IPS-NIHi7 (cell line): Measurements from ENCODE around the gene LILRB1.
"Not testable (repeated sequence)": the region's sequence is repeated elsewhere in the genome, so short reads cannot be mapped to it uniquely, and the experiment has no call there.

Experiments used
- DNase-seq: peaks from one replicate; pipeline ENCODE4 v3.0.0; 2012; ENCODE audit warnings: mixed read lengths; ENCODE audit errors: extremely low spot score

Gene LILRB1

DNA sequence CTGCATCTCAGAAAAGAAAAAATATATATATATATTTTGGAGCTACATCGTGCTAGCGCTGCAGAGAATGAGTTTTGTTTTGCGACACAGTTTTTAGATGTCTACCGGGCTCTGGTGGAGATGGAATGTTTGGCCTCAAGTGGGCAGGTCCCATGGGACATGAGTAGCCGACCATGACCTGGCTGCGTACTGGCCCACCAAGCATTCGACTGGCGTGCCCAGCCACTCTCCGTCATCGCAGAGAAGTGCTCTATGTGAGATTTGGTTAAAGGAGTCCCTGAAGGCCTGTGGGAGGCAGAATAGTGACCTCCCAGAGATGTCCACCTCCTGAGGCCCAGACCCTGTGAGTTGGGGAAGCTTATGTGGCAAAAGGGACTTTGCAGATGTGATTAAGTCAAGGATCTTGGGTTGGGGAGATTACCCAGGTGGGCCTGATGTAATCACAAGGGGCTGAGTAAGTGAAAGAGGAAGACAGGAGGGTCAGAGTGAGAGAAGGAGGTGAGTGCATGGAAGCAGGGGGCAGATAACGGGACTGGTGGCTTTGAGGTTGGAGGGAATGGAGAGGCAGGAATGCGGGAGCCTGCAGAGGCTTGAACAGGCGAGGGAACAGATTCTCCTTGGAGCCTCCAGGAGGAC is 31.7 kb downstream of the LILRB1 start:
- DNase-seq = no peak

GRCh38 chr19:54662730-54663129 is 32.4 kb downstream of the LILRB1 start, which contains the start of gene LILRB4:
Gene LILRB4, plus strand, starts transcription at chr19:54662985. Its CDS starts 49 bp downstream, at chr19:54663034.
- DNase-seq = no peak

DNA sequence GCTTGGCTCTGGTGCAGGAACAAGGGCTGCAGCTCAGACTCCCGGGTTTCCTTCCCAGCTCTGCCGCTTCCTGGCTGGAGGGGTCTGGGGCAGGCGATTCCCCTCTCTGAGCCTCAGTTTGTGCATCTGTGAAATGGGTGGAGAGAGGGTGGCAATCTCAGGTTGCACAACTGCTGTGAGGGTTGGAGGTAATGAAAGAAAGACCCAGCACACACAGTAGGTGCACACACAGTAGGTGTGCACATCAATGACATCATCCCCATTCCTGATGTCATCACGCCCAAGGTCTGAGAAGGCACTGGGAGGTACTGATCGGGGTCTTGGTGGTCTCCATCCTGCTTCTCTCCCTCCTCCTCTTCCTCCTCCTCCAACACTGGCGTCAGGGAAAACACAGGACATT is 35.2 kb downstream of the LILRB1 start:
- DNase-seq = no peak

DNA sequence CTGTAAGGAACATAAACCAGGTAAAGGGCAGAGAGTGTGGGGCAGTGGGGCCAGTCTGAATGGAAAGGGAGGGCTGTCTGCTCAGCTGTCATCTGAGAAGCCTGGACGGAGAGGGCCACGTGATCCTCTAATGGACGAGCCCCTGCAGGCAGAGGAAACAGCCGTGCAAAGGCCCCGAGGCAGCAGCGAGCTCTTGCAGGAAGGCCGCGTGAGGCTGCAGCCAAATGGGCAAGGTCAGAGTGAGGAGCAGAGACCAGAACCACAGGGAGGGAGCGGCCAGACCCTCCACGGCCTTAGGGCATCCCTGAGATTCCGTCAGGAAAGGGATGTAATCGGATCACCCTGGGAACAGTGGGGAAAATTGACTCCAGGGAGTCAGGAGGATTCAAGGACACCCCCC is 36.9 kb downstream of the LILRB1 start:
- no peak for DNase-seq

DNA sequence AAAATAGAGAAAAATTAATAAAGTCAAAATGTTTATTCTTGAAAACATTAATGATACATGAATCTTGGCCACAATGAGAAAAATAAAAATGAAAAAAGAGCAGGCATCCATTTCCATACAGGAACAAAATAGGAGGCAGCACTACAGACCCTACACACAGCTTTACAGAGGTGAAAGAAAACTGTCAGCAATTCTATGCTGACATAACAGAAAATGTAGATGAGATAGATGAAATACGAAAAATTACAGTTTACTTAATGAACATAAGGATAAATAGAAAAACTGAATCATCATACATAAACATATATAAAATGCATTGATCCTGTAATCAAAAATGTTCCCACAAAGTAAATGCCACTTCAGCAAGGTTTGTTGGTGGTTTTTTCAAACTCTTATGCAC is 38.1 kb downstream of the LILRB1 start:
- no peak for DNase-seq

- DNase-seq = no peak
Observed at GRCh38 chr19:54670576-54671357, 40.5 kb downstream of the LILRB1 start.

- no peak for DNase-seq
Observed at GRCh38 chr19:54673222-54673621, 42.9 kb downstream of the LILRB1 start.

- peak; percentile 29 for DNase-seq
Observed at GRCh38 chr19:54674021-54674617, 43.8 kb downstream of the LILRB1 start.

DNA sequence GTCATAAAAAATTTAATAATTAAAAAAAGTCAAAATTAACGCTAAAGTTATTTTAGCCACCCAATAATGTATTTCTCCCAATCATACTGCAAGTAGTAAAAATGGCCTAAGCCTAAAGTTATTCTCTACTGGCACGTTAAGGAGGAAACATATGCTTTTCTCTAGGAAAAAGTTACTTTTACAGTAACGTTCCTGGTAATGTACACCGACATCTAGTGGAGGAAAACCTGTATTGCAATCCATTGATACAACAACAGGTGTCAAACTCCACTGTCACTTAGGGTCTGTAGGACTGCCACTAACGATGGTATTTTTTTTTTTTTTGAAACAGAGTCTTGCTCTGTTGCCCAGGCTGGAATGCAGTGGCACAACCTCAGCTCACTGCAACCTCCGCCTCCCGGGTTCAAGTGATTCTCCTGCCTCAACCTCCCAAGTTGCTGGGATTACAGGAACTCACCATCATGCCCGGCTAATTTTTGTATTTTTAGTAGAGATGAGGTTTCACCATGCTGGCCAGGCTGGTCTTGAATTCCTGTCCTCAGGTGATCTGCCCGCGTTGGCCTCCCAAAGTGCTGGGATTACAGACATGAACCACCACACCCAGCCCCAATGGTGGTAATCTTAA is 46.0 kb downstream of the LILRB1 start:
- peak; percentile 71 for DNase-seq

DNA sequence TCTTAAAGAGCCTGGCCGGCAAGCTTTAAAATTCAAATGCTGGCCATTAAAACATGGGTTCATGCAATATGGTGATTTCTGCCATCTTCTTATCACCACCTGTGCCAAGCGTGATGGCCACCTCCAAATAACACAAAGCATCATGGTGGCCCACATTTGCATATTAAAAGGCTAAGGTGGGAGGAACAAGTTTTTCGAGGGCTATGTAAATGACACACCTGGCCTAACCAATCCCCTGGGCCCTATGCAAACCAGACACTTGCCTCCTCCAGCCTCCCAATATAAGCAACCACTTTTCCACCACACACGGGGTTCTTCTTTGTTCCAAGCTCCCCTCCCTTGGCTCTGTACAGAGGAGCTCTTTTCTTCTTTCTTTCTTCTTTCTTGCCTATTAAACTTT is 46.9 kb downstream of the LILRB1 start:
- DNase-seq = no peak

- DNase-seq = not testable (repeated sequence)
Observed at GRCh38 chr19:54681596-54681995, 51.3 kb downstream of the LILRB1 start.

GRCh38 chr19:54682306-54682856 is 52.1 kb downstream of the LILRB1 start:
- DNase-seq = no peak

DNA sequence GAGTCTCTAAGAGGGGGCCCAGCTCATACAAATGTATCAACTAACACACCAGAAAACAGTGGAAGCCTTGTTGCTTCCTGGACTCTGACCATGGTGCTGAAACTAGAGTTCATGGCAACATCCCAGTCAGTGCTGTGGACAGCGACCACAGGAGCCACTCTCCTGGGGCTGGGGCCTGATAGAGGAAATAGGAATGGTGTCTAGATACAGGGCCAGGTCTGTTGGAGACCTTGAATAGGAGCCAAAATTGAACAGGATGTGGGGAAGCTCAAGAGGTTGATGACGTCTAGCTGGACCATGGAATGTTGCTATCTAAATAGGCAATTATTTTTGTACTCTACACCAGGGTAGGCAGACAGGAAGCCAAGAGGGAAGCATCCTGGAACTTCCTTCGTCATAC is 54.2 kb downstream of the LILRB1 start:
- peak; percentile 25 for DNase-seq
